Endothelial cell of umbilical vein (primary cell): ENCODE results near the gene TMEM191B.
"Not testable (repeated sequence)": the region's sequence is repeated elsewhere in the genome, so short reads cannot be mapped to it uniquely, and the experiment has no call there.

Experiments used
- CTCF ChIP-seq, 2 donors: IDR thresholded peaks; 1 replicate in 1 of 2; 2 replicates in 1 of 2; pipeline ENCODE4 v1.5.1; 2011; ENCODE audit warnings: low read length in 2 of 2, mild to moderate bottlenecking in 2 of 2, moderate library complexity in 2 of 2, control low read depth in 1 of 2, inconsistent platforms in 1 of 2, low read depth in 1 of 2; ENCODE audit not compliant: insufficient read depth in 1 of 2; ENCODE audit errors: extremely low read depth in 1 of 2
- MAX ChIP-seq: IDR thresholded peaks from 2 replicates; pipeline ENCODE4 v1.6.1; 2011; ENCODE audit not compliant: insufficient read depth, insufficient read length

GRCh38 chr22:18573483-18574164 lies 46.0 kb downstream of the TMEM191B start:
- not testable (repeated sequence) for TF ChIP-seq CTCF (IDR thresholded peaks at IDR 0.05; ENCODE audit: extremely low read depth in 1 of 2, insufficient read depth in 1 of 2, low read depth in 1 of 2, low read length in 2 of 2); MAX
